Sigmoid colon (tissue), 7 donors: ENCODE results near the gene PRAMEF14. TPM values are rescaled to one million over a fixed set of nuclear protein-coding genes. Genes with fewer than 3 reads are reported as not detected.
"Not testable (repeated sequence)": the region's sequence is repeated elsewhere in the genome, so short reads cannot be mapped to it uniquely, and the experiment has no call there.

Experiments used
- DNase-seq: peaks from one replicate; pipeline ENCODE4 v3.0.0-alpha.2; 2019
- H3K27ac ChIP-seq, 4 donors: fragments of 200-600 bp; sonication (generic); one replicate each; pipeline ENCODE4 v1.5.1; 2016 to 2019; ENCODE audit warnings: mild to moderate bottlenecking in 1 of 4
- H3K27me3 ChIP-seq, 3 donors: fragments of 200-600 bp; sonication (generic); one replicate each; pipeline ENCODE4 v1.5.1; 2019; ENCODE audit warnings: mild to moderate bottlenecking in 1 of 3
- H3K36me3 ChIP-seq, 4 donors: fragments of 200-600 bp; sonication (generic); one replicate each; pipeline ENCODE4 v1.5.1; 2016 to 2019
- H3K4me1 ChIP-seq, 4 donors: fragments of 200-600 bp; sonication (generic); one replicate each; pipeline ENCODE4 v1.5.1; 2017 to 2019
- H3K4me3 ChIP-seq, 4 donors: fragments of 200-600 bp; sonication (generic); one replicate each; pipeline ENCODE4 v1.5.1; 2017 to 2019; ENCODE audit warnings: mild to moderate bottlenecking in 2 of 4, moderate library complexity in 1 of 4
- H3K9me3 ChIP-seq, 4 donors: fragments of 200-600 bp in 3 of 4; sonication (generic) in 3 of 4; one replicate each; pipeline versions ENCODE4 v1.5.1 to v1.6.1; 2013 to 2019
- WGBS, 2 donors: extraction: QIAGEN DNeasy Blood & Tissue Kit; methylation state at CpG; one replicate each; pipeline ENCODE4 v1.1.7; 2013; 5-methylcytosine and 5-hydroxymethylcytosine counted together
- intact Hi-C: fragments of 100-400 bp; cut with DNase I; formaldehyde crosslinking; loops from one replicate; pipeline ENCODE4 v1.15.1; 2023
- polyA plus RNA-seq, 3 donors: library from polyadenylated mRNA; stranded (reverse); fragments of 200-250 nt; gene quantifications; one replicate each; pipeline ENCODE4 v1.2.3, GENCODE V29; 2013
- total RNA-seq, 4 donors: library from RNA; depleted of rRNA; stranded (reverse); fragments of >200 nt; gene quantifications; one replicate each; pipeline ENCODE4 v1.1.0, GENCODE V29; 2016
- donor health status: healthy with polysubstance abuse.
- donor health status: Bipolar disorder and iron deficiency.
- donor health status: healthy.

The PRAMEF14 gene
- total RNA-seq: not detected
- not detected for polyA plus RNA-seq

- H3K9me3 ChIP-seq, intact Hi-C loops, DNase-seq, H3K36me3 ChIP-seq, H3K27me3 ChIP-seq, H3K4me3 ChIP-seq, H3K27ac ChIP-seq, H3K4me1 ChIP-seq: not testable (repeated sequence)
- 63 to 73% methylated on average over 7 of the region's 7 CpGs for WGBS, 2 donors
Measured at GRCh38 chr1:13347034-13347433, at the start of gene PRAMEF14. Gene PRAMEF14 (minus strand): TSS chr1:13347134. CDS start chr1:13345314, 1,820 bp downstream.

GRCh38 chr1:13395311-13395710 lies 48.4 kb upstream of the PRAMEF14 start:
- H3K4me1 ChIP-seq, intact Hi-C loops: not testable (repeated sequence)

GRCh38 chr1:13394761-13395160 lies 47.8 kb upstream of the PRAMEF14 start:
- H3K4me1 ChIP-seq, H3K9me3 ChIP-seq, H3K36me3 ChIP-seq, H3K4me3 ChIP-seq, DNase-seq, intact Hi-C loops, H3K27ac ChIP-seq, H3K27me3 ChIP-seq: not testable (repeated sequence)
- WGBS, 2 donors: 94 to 97% methylated on average over 32 of the region's 32 CpGs

More at GRCh38 chr1:13395311-13395710, 48.4 kb upstream of the PRAMEF14 start:
- not testable (repeated sequence) for DNase-seq, H3K4me3 ChIP-seq, H3K27me3 ChIP-seq, H3K9me3 ChIP-seq, H3K27ac ChIP-seq, H3K36me3 ChIP-seq
- 94 to 96% methylated on average over 22 of the region's 22 CpGs for WGBS, 2 donors

- H3K27ac ChIP-seq, H3K4me3 ChIP-seq, H3K27me3 ChIP-seq, H3K9me3 ChIP-seq, DNase-seq, intact Hi-C loops, H3K36me3 ChIP-seq, H3K4me1 ChIP-seq: not testable (repeated sequence)
- WGBS, 2 donors: 68 to 76% methylated on average over 7 of the region's 7 CpGs
Measured at GRCh38 chr1:13393004-13393403, 46.1 kb upstream of the PRAMEF14 start.

GRCh38 chr1:13389332-13389731 lies 42.4 kb upstream of the PRAMEF14 start, which contains the start of gene PRAMEF17:
Gene PRAMEF17 (plus strand): TSS chr1:13389632. CDS start chr1:13389658, 26 bp downstream.
- H3K36me3 ChIP-seq, intact Hi-C loops, H3K27me3 ChIP-seq, H3K4me1 ChIP-seq, DNase-seq, H3K4me3 ChIP-seq, H3K9me3 ChIP-seq, H3K27ac ChIP-seq: not testable (repeated sequence)

- intact Hi-C loops, H3K4me1 ChIP-seq, H3K27ac ChIP-seq, H3K9me3 ChIP-seq, H3K4me3 ChIP-seq, H3K27me3 ChIP-seq, H3K36me3 ChIP-seq, DNase-seq: not testable (repeated sequence)
- 57 to 82% methylated on average over 3 of the region's 3 CpGs for WGBS, 2 donors
Measured at GRCh38 chr1:13380380-13380779, 33.4 kb upstream of the PRAMEF14 start.

GRCh38 chr1:13378983-13379382 lies 32.0 kb upstream of the PRAMEF14 start:
- H3K27ac ChIP-seq, H3K36me3 ChIP-seq, H3K4me3 ChIP-seq, H3K9me3 ChIP-seq, H3K4me1 ChIP-seq, intact Hi-C loops, DNase-seq, H3K27me3 ChIP-seq: not testable (repeated sequence)
- WGBS, 2 donors: 85 to 88% methylated on average over 3 of the region's 3 CpGs

GRCh38 chr1:13368544-13368943 lies 21.6 kb upstream of the PRAMEF14 start:
- WGBS, 2 donors: 55 to 83% methylated on average over 3 to 4 of the region's 4 CpGs
- H3K27me3 ChIP-seq, H3K4me1 ChIP-seq, H3K9me3 ChIP-seq, DNase-seq, H3K27ac ChIP-seq, H3K4me3 ChIP-seq, H3K36me3 ChIP-seq, intact Hi-C loops: not testable (repeated sequence)

GRCh38 chr1:13366536-13366935 lies 19.6 kb upstream of the PRAMEF14 start:
- intact Hi-C loops, H3K4me3 ChIP-seq, H3K9me3 ChIP-seq, DNase-seq, H3K27me3 ChIP-seq, H3K36me3 ChIP-seq, H3K4me1 ChIP-seq, H3K27ac ChIP-seq: not testable (repeated sequence)
- WGBS, 2 donors: 84 to 89% methylated on average over 3 of the region's 3 CpGs

GRCh38 chr1:13364928-13365327 lies 18.0 kb upstream of the PRAMEF14 start:
- H3K4me1 ChIP-seq, H3K9me3 ChIP-seq, DNase-seq, H3K36me3 ChIP-seq, H3K27me3 ChIP-seq, H3K4me3 ChIP-seq, intact Hi-C loops, H3K27ac ChIP-seq: not testable (repeated sequence)
- 77 to 83% methylated on average over 2 to 3 of the region's 4 CpGs for WGBS, 2 donors

GRCh38 chr1:13362364-13362763 lies 15.4 kb upstream of the PRAMEF14 start:
- H3K27ac ChIP-seq, H3K27me3 ChIP-seq, H3K36me3 ChIP-seq, H3K4me3 ChIP-seq, H3K4me1 ChIP-seq, intact Hi-C loops, H3K9me3 ChIP-seq, DNase-seq: not testable (repeated sequence)
- WGBS, 2 donors: 75 to 80% methylated on average over 1 of the region's 7 CpGs
